Fibroblast of the aortic adventitia (primary cell): ENCODE data around the gene TRPM3. TPM values are rescaled to one million over a fixed set of nuclear protein-coding genes. Genes with fewer than 3 reads are reported as not detected.
"Not testable (repeated sequence)": the region's sequence is repeated elsewhere in the genome, so short reads cannot be mapped to it uniquely, and the experiment has no call there.

Experiments used
- DNase-seq: peaks from one replicate; pipeline ENCODE4 v3.0.0-alpha.2; 2010; ENCODE audit warnings: low read depth
- H3K4me3 ChIP-seq: 2 replicates; pipeline ENCODE4 v1.5.1; 2011; ENCODE audit warnings: low read depth, mild to moderate bottlenecking, control low read depth, low read length, moderate library complexity
- CTCF ChIP-seq: IDR thresholded peaks from 2 replicates; pipeline ENCODE4 v1.5.1; 2011; ENCODE audit warnings: mild to moderate bottlenecking, low read length, control low read depth, inconsistent platforms; ENCODE audit not compliant: insufficient read depth
- total RNA-seq: library from RNA; depleted of rRNA; stranded (reverse); fragments of >200 nt; gene quantifications from 2 replicates; pipeline ENCODE4 v1.2.3, GENCODE V29; 2012; ENCODE audit warnings: low replicate concordance

TRPM3 gene
- total RNA-seq, 1 donor, result 8.8 TPM

- DNase-seq, result no peak
- no peak for TF ChIP-seq CTCF
- H3K4me3 ChIP-seq, result no peak overlapping the region
These were observed 140.1 kb downstream of the TRPM3 start for GRCh38 chr9:70981312-70981711.

DNA sequence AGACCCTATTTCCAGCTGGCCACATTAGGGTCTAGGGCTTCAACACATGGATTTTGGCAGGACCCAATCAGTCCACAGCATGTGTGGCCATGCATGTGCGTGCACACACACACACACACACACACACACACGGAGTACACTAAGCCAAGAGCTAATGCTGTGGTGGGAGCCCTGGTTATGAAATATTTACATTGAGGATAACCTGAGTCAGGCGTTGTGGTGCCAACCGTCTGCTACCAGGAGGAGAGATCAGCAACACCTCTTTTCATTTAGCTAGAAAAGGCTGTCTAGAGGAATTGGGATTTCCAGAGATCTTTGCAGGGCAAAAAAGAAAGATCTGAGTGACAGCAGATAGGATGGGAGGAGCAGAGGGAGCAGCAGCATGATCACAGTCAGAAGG is 141.5 kb downstream of the TRPM3 start:
- no peak overlapping the region for H3K4me3 ChIP-seq
- no peak for TF ChIP-seq CTCF
- peak; percentile 20 for DNase-seq

- TF ChIP-seq CTCF, result no peak
- H3K4me3 ChIP-seq, result no peak overlapping the region
- DNase-seq, result no peak
These were observed 143.3 kb downstream of the TRPM3 start for GRCh38 chr9:70978085-70978484.

DNA sequence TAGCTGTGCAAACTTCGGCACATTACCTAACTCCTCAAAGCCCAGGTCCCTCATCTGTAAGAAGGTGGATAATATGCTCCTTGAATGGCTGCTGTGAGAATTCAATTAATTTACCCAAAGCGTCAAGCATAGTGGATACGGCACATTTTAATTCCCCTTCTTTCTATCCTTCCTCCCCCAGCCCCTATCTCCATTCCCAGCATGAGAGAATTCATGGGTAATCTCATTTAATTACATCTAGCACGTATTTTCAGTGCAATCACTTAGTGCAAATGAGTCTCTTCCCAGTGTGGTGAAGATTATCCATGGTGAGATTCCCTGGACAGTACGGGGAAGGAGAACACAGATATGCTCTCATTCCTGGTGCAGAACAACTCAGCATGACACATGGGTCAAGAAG is 145.6 kb downstream of the TRPM3 start:
- DNase-seq, result no peak
- H3K4me3 ChIP-seq, result no peak overlapping the region
- TF ChIP-seq CTCF, result no peak

DNA sequence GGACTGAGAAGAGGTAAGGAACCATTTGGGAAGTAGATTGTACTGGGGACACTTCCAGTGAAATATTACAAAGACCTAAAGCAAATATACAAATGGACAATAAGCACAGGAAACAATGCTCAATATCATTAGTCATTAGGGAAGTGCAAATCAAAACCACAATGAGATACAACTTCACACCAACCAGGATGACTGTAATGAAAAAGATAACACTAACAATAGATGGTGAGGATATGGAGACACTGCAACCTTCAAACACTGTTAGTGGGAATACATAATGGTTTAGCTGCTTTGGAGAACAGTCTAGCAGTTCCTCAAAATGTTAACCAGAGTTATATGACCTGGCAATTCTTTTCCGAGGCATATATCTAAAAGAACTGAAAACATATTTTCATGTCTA is 149.7 kb downstream of the TRPM3 start:
- no peak for TF ChIP-seq CTCF
- no peak overlapping the region for H3K4me3 ChIP-seq
- DNase-seq, result no peak

GRCh38 chr9:70966380-70966779 is 155.0 kb downstream of the TRPM3 start:
- DNase-seq, H3K4me3 ChIP-seq: not testable (repeated sequence)

GRCh38 chr9:70964861-70965260 is 156.6 kb downstream of the TRPM3 start:
- H3K4me3 ChIP-seq, result no peak overlapping the region
- DNase-seq, result peak; percentile 54
- no peak for TF ChIP-seq CTCF

- H3K4me3 ChIP-seq, result no peak overlapping the region
- TF ChIP-seq CTCF, result no peak
- DNase-seq, result no peak
These were observed 157.9 kb downstream of the TRPM3 start for GRCh38 chr9:70963554-70963953.
